Breast epithelium (tissue), 4 donors: ENCODE data around the gene STXBP5L. TPM values are rescaled to one million over a fixed set of nuclear protein-coding genes. Genes with fewer than 3 reads are reported as not detected.

Experiments used
- DNase-seq, 2 donors: peaks; one replicate each; pipeline ENCODE4 v3.0.0-alpha.2; 2019; ENCODE audit warnings: low spot score in 2 of 2
- H3K27ac ChIP-seq, 2 donors: fragments of 200-600 bp; sonication (generic) in 1 of 2; one replicate each; pipeline ENCODE4 v1.5.1; 2016 to 2019; ENCODE audit warnings: mild to moderate bottlenecking in 1 of 2
- H3K27me3 ChIP-seq, 2 donors: fragments of 200-600 bp; sonication (generic) in 1 of 2; one replicate each; pipeline versions ENCODE4 v1.5.1 to v1.6.0; 2017 to 2019; ENCODE audit warnings: control low read depth in 1 of 2, mild to moderate bottlenecking in 1 of 2
- H3K36me3 ChIP-seq: fragments of 200-600 bp; one replicate; pipeline ENCODE4 v1.5.1; 2019
- H3K4me1 ChIP-seq, 2 donors: fragments of 200-600 bp; sonication (generic); one replicate each; pipeline ENCODE4 v1.5.1; 2016 to 2019; ENCODE audit warnings: control low read depth in 1 of 2
- H3K4me3 ChIP-seq, 3 donors: fragments of 200-600 bp; sonication (generic); 1 replicate in 2 of 3; 2 replicates in 1 of 3; pipeline ENCODE4 v1.5.1; 2016 to 2019; ENCODE audit warnings: mild to moderate bottlenecking in 3 of 3, moderate library complexity in 2 of 3
- H3K9me3 ChIP-seq, 2 donors: fragments of 200-600 bp; sonication (generic) in 1 of 2; one replicate each; pipeline ENCODE4 v1.5.1; 2016 to 2019; ENCODE audit warnings: control low read depth in 1 of 2
- CTCF ChIP-seq, 3 donors: fragments of 450-650 bp; IDR thresholded peaks; one replicate each; pipeline ENCODE4 v1.5.1; 2016 to 2017; ENCODE audit warnings: antibody characterized with exemption in 3 of 3, mild to moderate bottlenecking in 3 of 3, moderate library complexity in 3 of 3
- POLR2A ChIP-seq: fragments of 450-650 bp; IDR thresholded peaks from one replicate; pipeline ENCODE4 v1.6.1; 2016; ENCODE audit warnings: antibody characterized with exemption, mild to moderate bottlenecking, moderate library complexity
- POLR2AphosphoS5 ChIP-seq, 3 donors: sonication (generic); formaldehyde crosslinking; IDR thresholded peaks; one replicate each; pipeline ENCODE4 v1.6.1; 2017; ENCODE audit warnings: antibody characterized with exemption in 3 of 3
- intact Hi-C: fragments of 100-400 bp; cut with DNase I; formaldehyde crosslinking; loops from one replicate; pipeline ENCODE4 v1.15.1; 2023; ENCODE audit warnings: low total_unique reads
- total RNA-seq, 3 donors: library from RNA; depleted of rRNA; stranded (reverse); fragments of >200 nt; gene quantifications; one replicate each; pipeline ENCODE4 v1.1.0, GENCODE V29; 2016

The STXBP5L gene
- total RNA-seq, 3 donors from 2014 or later, result 0.29 to 0.33 TPM; not detected in 1

GRCh38 chr3:121243208-121243607, 335.2 kb downstream of the STXBP5L start:
- no peak for TF ChIP-seq CTCF (IDR thresholded peaks at IDR 0.05)
- TF ChIP-seq POLR2A, result no peak
- no peak for TF ChIP-seq POLR2AphosphoS5 (IDR thresholded peaks at IDR 0.05)
- DNase-seq, result no peak
- Histone ChIP-seq H3K27me3 (no peaks in the 10 kb centered on the region), H3K27ac (no peak overlapping the region), H3K4me1 (no peaks in the 10 kb centered on the region), H3K4me3 (no peak overlapping the region), H3K36me3 (no peaks in the 10 kb centered on the region), H3K9me3 (no peaks in the 10 kb centered on the region)
- intact Hi-C loops, result no loop called here

- no peaks in the 10 kb centered on the region for H3K9me3 ChIP-seq
Observed at GRCh38 chr3:121252676-121253075, 344.7 kb downstream of the STXBP5L start.

GRCh38 chr3:121269389-121269788, 361.4 kb downstream of the STXBP5L start:
- Histone ChIP-seq H3K36me3 (no peaks in the 10 kb centered on the region), H3K4me1 (no peaks in the 10 kb centered on the region), H3K27ac (no peak overlapping the region), H3K9me3 (peaks cover under 1 to 20% of the 10 kb centered on the region in 2 donors), H3K27me3 (no peaks in the 10 kb centered on the region), H3K4me3 (no peak overlapping the region)
- DNase-seq, result no peak
- intact Hi-C loops, result no loop called here
- TF ChIP-seq POLR2AphosphoS5 (IDR thresholded peaks at IDR 0.05) (no peak), POLR2A (no peak), CTCF (IDR thresholded peaks at IDR 0.05) (no peak)

More at GRCh38 chr3:121252676-121253075, 344.7 kb downstream of the STXBP5L start:
- Histone ChIP-seq H3K4me3 (no peak overlapping the region), H3K27me3 (no peaks in the 10 kb centered on the region), H3K27ac (no peak overlapping the region), H3K4me1 (no peaks in the 10 kb centered on the region), H3K36me3 (no peaks in the 10 kb centered on the region)
- TF ChIP-seq CTCF (IDR thresholded peaks at IDR 0.05) (no peak), POLR2AphosphoS5 (IDR thresholded peaks at IDR 0.05) (no peak)
- intact Hi-C loops, result no loop called here
- DNase-seq, result no peak

- DNase-seq, result no peak
- intact Hi-C loops, result no loop called here
- H3K36me3 ChIP-seq, result no peaks in the 10 kb centered on the region
- TF ChIP-seq POLR2A, result no peak
- H3K4me1 ChIP-seq, result no peaks in the 10 kb centered on the region
- H3K27ac ChIP-seq, result no peak overlapping the region
- H3K9me3 ChIP-seq, result peaks cover 4 to 33% of the 10 kb centered on the region in 2 donors
- H3K4me3 ChIP-seq, result no peak overlapping the region
- no peaks in the 10 kb centered on the region for H3K27me3 ChIP-seq
Observed at GRCh38 chr3:121274411-121274810, 366.4 kb downstream of the STXBP5L start.

- Histone ChIP-seq H3K27me3 (no peaks in the 10 kb centered on the region), H3K27ac (no peak overlapping the region), H3K4me3 (no peak overlapping the region), H3K9me3 (no peaks in the 10 kb centered on the region), H3K36me3 (no peaks in the 10 kb centered on the region), H3K4me1 (no peaks in the 10 kb centered on the region)
- TF ChIP-seq POLR2AphosphoS5 (IDR thresholded peaks at IDR 0.05) (no peak), POLR2A (no peak), CTCF (IDR thresholded peaks at IDR 0.05) (no peak)
- intact Hi-C loops, result no loop called here
- no peak for DNase-seq
Observed at GRCh38 chr3:121295452-121295851, 387.4 kb downstream of the STXBP5L start.

GRCh38 chr3:121295979-121296378, 388.0 kb downstream of the STXBP5L start:
- Histone ChIP-seq H3K9me3 (no peaks in the 10 kb centered on the region), H3K36me3 (no peaks in the 10 kb centered on the region), H3K4me1 (no peaks in the 10 kb centered on the region), H3K27ac (no peak overlapping the region), H3K27me3 (no peaks in the 10 kb centered on the region), H3K4me3 (no peak overlapping the region)
- TF ChIP-seq CTCF (IDR thresholded peaks at IDR 0.05) (no peak), POLR2A (no peak), POLR2AphosphoS5 (IDR thresholded peaks at IDR 0.05) (no peak)
- intact Hi-C loops, result no loop called here
- DNase-seq, result no peak
